ENCODE results near the gene RDH13.
A peak's percentile ranks its signal among the peaks of the same experiment; 100 is the strongest.

DNA sequence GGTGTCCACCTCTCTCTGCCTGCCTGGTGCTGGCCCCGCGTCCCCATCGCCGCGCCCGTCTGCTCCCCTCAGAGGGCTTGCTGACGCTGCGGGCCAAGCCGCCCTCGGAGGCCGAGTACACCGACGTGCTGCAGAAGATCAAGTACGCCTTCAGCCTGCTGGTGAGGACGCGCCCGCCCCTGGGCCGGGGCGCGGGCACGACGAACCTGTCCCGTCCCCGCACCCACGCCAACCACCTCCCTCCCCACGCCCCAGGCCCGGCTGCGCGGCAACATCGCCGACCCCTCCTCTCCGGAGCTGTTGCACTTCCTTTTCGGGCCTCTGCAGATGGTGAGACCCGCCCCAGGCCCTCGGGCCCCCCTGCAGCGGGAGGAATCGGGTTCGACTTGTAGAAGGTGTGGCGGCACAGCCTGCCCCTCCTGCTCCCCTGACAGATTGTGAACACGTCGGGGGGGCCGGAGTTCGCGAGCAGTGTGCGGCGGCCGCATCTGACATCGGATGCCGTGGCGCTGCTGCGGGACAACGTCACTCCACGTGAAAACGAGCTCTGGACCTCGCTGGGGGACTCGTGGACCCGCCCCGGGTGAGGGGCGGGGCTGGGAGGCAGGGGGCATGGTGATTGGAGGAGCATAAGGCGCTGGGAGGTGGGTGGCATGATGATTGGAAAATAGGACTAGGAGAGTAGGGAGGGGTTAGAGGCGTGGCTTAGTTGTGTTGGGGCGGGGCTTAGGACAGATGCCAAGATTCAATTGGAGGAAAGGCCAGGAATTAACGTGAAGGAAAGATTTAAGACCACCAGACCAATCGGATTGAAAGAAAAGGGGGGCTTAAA lies 19.3 kb upstream of the RDH13 start:
- TF ChIP-seq, protein P1, sequence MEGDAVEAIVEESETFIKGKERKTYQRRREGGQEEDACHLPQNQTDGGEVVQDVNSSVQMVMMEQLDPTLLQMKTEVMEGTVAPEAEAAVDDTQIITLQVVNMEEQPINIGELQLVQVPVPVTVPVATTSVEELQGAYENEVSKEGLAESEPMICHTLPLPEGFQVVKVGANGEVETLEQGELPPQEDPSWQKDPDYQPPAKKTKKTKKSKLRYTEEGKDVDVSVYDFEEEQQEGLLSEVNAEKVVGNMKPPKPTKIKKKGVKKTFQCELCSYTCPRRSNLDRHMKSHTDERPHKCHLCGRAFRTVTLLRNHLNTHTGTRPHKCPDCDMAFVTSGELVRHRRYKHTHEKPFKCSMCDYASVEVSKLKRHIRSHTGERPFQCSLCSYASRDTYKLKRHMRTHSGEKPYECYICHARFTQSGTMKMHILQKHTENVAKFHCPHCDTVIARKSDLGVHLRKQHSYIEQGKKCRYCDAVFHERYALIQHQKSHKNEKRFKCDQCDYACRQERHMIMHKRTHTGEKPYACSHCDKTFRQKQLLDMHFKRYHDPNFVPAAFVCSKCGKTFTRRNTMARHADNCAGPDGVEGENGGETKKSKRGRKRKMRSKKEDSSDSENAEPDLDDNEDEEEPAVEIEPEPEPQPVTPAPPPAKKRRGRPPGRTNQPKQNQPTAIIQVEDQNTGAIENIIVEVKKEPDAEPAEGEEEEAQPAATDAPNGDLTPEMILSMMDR (conservative IDR thresholded peaks at IDR 0.05 in 1 of 2, IDR thresholded peaks at IDR 0.05 in 1 of 2; ENCODE audit: low read depth in 1 of 2, low read length in 2 of 2): no peak
- peak; percentile 79 for TF ChIP-seq EZH2 (IDR thresholded peaks at IDR 0.05; ENCODE audit: low read length, missing control alignments)

All from fibroblast of lung (primary cell).